Measurements from ENCODE around the gene MOB1A. TPM values are rescaled to one million over a fixed set of nuclear protein-coding genes. Genes with fewer than 3 reads are reported as not detected.
A peak's percentile ranks its signal among the peaks of the same experiment; 100 is the strongest.

Gene MOB1A
- total RNA-seq, 1 experiment from 2014 or later: 88.2 TPM

- peaks cover 10% of the 10 kb centered on the region for H3K27me3 Mint-ChIP-seq (ENCODE audit: low read depth)
- no peak for DNase-seq (ENCODE audit: low spot score)
- peaks cover 19% of the 10 kb centered on the region for H3K36me3 Mint-ChIP-seq
- no peak for ATAC-seq
- peaks cover 38% of the 10 kb centered on the region for H3K4me1 Mint-ChIP-seq
- ChIA-PET POLR2A (interaction anchor here (0.6 to 4.5 kb wide), 8 partner anchors 8 to 86 kb away, joined by 3 to 41 read pairs (median 4); partner anchors contain the start of gene MOB1A), CTCF (interaction anchor here (0.7 to 2.2 kb wide), 8 partner anchors 11 to 60 kb away, joined by 3 to 11 read pairs (median 3); partner anchors contain the start of genes BOLA3 and MOB1A)
- 0 out of 2 replicates have a peak, but pooled peaks have one; percentile 8 for TF ChIP-seq ERG (CRISPR knock-in tag; IDR thresholded peaks at IDR 0.05)
- TF ChIP-seq PREB (CRISPR knock-in tag; IDR thresholded peaks at IDR 0.05; ENCODE audit: borderline replicate concordance): 0 out of 2 replicates have a peak, but pooled peaks have one; percentile 24
- TF ChIP-seq NR2C2 (CRISPR knock-in tag; IDR thresholded peaks at IDR 0.05): no peak
- no peaks in the 10 kb centered on the region; the same call in 1 of the 2 replicates for H3K9me3 Mint-ChIP-seq
- peak overlapping the region; percentile 97 for H3K27ac Mint-ChIP-seq
- H3K4me3 Mint-ChIP-seq: peak overlapping the region; percentile 99
Observed at GRCh38 chr2:74199275-74199701, 20.6 kb upstream of the MOB1A start.

GRCh38 chr2:74198461-74199274 lies 20.0 kb upstream of the MOB1A start, which contains the start of gene MTHFD2:
Gene MTHFD2, plus strand, starts transcription at chr2:74198615. Its CDS starts 27 bp downstream, at chr2:74198642.
- H3K27ac Mint-ChIP-seq: peak within 1 kb of the TSS; percentile 100
- peak; percentile 96 for ATAC-seq
- H3K27me3 Mint-ChIP-seq (ENCODE audit: low read depth): peaks cover 10% of the 10 kb centered on the region
- peak; percentile 95 for DNase-seq (ENCODE audit: low spot score)
- H3K36me3 Mint-ChIP-seq: peaks cover 19% of the 10 kb centered on the region
- no peaks in the 10 kb centered on the region; the same call in 1 of the 2 replicates for H3K9me3 Mint-ChIP-seq
- peaks cover 31% of the 10 kb centered on the region for H3K4me1 Mint-ChIP-seq
- ChIA-PET CTCF (interaction anchor here (1.0 to 2.2 kb wide), 7 partner anchors 11 to 60 kb away, joined by 3 to 11 read pairs (median 3); partner anchors contain the start of genes BOLA3 and MOB1A), POLR2A (interaction anchor here (0.6 to 4.5 kb wide), 10 partner anchors 9 to 85 kb away, joined by 3 to 41 read pairs (median 4); partner anchors contain the start of gene MOB1A)
- peak within 1 kb of the TSS; percentile 99 for H3K4me3 Mint-ChIP-seq
- TF ChIP-seq TEAD1 (CRISPR knock-in tag; IDR thresholded peaks at IDR 0.05) (peak; percentile 97), CDX4 (CRISPR knock-in tag; IDR thresholded peaks at IDR 0.05; ENCODE audit: borderline replicate concordance) (no peak), FOXJ3 (CRISPR knock-in tag; IDR thresholded peaks at IDR 0.05; ENCODE audit: borderline replicate concordance) (no peak), MAX (CRISPR knock-in tag; IDR thresholded peaks at IDR 0.05) (peak; percentile 98), GRHL2 (CRISPR knock-in tag; IDR thresholded peaks at IDR 0.05; ENCODE audit: insufficient replicate concordance, severe bottlenecking) (no peak), NR1H2 (CRISPR knock-in tag; IDR thresholded peaks at IDR 0.05) (peak; percentile 74; the same call in 1 of the 2 replicates), OVOL2 (CRISPR knock-in tag; IDR thresholded peaks at IDR 0.05; ENCODE audit: borderline replicate concordance) (no peak), TCF7 (CRISPR knock-in tag; IDR thresholded peaks at IDR 0.05; ENCODE audit: low read depth) (peak; percentile 94), CBFB (CRISPR knock-in tag; IDR thresholded peaks at IDR 0.05; ENCODE audit: low read depth) (0 out of 2 replicates have a peak, but pooled peaks have one; percentile 78), HMGXB4 (CRISPR knock-in tag; IDR thresholded peaks at IDR 0.05) (peak; percentile 98), CREB1 (CRISPR knock-in tag; IDR thresholded peaks at IDR 0.05) (peak; percentile 87), ZNF416 (CRISPR knock-in tag; IDR thresholded peaks at IDR 0.05) (peak; percentile 92), TP53 (CRISPR knock-in tag; IDR thresholded peaks at IDR 0.05) (peak; percentile 91), ARID4B (CRISPR knock-in tag; IDR thresholded peaks at IDR 0.05; ENCODE audit: borderline replicate concordance) (peak; percentile 98), ZMAT4 (CRISPR knock-in tag; IDR thresholded peaks at IDR 0.05) (0 out of 2 replicates have a peak, but pooled peaks have one; percentile 7), TEAD4 (CRISPR knock-in tag; IDR thresholded peaks at IDR 0.05) (peak; percentile 85), USF1 (CRISPR knock-in tag; IDR thresholded peaks at IDR 0.05) (peak; percentile 84), FOXK1 (CRISPR knock-in tag; IDR thresholded peaks at IDR 0.05) (peak; percentile 91; the same call in 1 of the 2 replicates)
